HepG2 (cell line): Measurements from ENCODE around the gene SH3PXD2A.

Source experiments
- HNF1B ChIP-seq: sonication (generic); formaldehyde crosslinking; IDR thresholded peaks from 2 replicates; pipeline ENCODE4 v1.5.1; 2020; ENCODE audit warnings: mild to moderate bottlenecking, moderate library complexity, missing genetic modification reagents
- NFE2L2 ChIP-seq: fragments of 150-350 bp; IDR thresholded peaks from 2 replicates; pipeline ENCODE4 v1.6.1; 2014; ENCODE audit warnings: low read length
- TCF7 ChIP-seq: sonication (generic); IDR thresholded peaks from 2 replicates; pipeline ENCODE4 v1.6.1; 2016; ENCODE audit warnings: antibody characterized with exemption, low read depth
- TFE3 ChIP-seq: IDR thresholded peaks from 2 replicates; pipeline ENCODE4 v1.6.1; 2016
- TRIM24 ChIP-seq: sonication (generic); formaldehyde crosslinking; IDR thresholded peaks from 2 replicates; pipeline ENCODE4 v1.8.0; 2022; ENCODE audit warnings: mild to moderate bottlenecking, missing genetic modification reagents
- ZC3H4 ChIP-seq: sonication (generic); formaldehyde crosslinking; IDR thresholded peaks from 2 replicates; pipeline ENCODE4 v1.4.0; 2020; ENCODE audit warnings: missing genetic modification reagents, borderline replicate concordance
- ZNF3 ChIP-seq: IDR thresholded peaks from 2 replicates; pipeline ENCODE4 v1.7.0; 2017; ENCODE audit warnings: inconsistent platforms

- no peak for TF ChIP-seq TFE3 (CRISPR knock-in tag)
- no peak for TF ChIP-seq ZNF3 (CRISPR knock-in tag)
- TF ChIP-seq NFE2L2, result no peak
- no peak for TF ChIP-seq HNF1B (CRISPR knock-in tag)
- TF ChIP-seq TCF7, result no peak
- TF ChIP-seq ZC3H4 (CRISPR knock-in tag), result no peak
- TF ChIP-seq TRIM24 (CRISPR knock-in tag), result no peak
These were observed 40.6 kb downstream of the SH3PXD2A start for GRCh38 chr10:103814626-103815370.
